Fibroblast of the conjunctiva (primary cell): ENCODE data around the gene NBDY.
A peak's percentile ranks its signal among the peaks of the same experiment; 100 is the strongest.
"Not testable (repeated sequence)": the region's sequence is repeated elsewhere in the genome, so short reads cannot be mapped to it uniquely, and the experiment has no call there.

Experiments used
- DNase-seq: peaks from one replicate; pipeline ENCODE4 v3.0.0-alpha.2; 2010; ENCODE audit warnings: low read depth

NBDY gene

DNA sequence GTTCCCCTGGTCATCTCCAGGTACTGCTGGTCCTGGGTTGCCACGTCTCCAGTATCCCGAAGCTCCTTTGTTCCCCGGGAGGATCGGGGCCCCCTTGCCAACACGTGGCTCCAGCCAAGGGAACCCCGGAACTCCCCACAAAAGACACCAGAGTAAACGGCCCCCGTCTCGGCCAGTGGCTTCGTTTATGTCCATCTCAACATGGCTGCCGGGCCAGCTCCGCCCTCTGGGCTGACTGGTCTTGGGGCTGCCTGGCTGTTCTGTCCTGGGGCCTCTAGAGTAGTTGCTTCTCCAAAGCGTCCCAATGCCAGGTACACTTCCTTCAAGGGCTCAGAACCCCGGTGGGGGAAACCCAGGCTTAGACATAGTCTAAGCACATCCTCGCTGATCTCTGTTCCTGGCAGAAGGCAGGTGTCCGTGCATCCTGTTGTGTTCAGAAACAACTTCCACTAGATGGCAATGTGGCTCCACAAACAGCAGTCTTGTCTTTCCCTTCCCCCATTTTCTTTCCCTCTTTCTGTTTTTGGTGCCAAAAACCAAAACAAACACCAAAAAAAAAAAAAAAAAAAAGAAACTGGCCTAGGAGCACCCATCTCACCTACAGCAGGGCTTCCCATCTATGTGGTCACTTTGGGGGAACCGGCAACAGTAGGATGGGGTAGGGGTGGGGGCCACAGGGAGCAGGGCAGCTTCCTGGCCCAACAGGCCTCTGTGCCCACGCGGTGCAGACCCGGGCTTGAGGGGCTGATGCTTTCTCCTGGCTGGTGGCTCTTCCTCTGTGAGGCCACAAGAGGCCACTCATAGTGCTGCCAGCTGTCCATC, 35.3 kb downstream of the NBDY start:
- peak; percentile 88 for DNase-seq

DNA sequence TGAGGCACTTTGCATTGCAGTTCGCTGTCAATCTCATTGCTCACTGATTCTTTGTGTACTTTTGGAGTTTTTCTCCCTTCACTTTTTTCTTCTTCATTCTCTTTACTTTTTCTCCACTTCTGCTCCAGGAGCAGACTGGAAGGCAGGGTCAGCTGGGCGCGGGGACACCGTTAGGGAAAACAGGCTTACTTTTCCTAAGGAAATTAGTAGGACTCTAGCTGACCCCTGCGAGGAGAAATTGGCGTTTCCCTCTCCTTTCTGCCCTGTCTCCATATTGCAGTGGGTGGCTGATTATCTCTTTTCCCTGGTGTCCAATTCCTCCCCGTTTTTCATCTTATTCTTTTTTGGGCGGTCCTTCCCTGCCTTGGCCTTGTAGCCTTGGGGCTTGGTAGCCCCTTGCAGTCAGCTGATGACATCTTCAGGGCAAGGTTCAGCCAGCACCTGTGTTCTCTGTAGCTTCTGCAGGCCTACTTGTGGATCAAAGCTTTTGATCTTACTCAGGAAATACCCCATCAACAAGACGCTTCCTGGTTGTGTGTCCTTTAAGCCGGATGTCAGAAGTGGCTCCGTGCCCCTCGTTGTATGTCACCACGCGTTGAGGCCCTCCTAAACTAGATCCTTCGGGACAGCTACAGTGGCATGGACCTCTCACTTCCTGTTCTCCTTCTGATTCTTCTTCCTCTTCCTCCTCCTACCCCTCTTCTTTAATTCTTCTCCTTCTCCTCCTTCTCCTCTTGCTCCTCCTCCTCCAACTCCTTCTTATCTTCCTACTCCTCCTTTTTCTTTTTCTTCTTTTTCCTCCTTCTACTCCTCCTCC, 36.1 kb downstream of the NBDY start:
- DNase-seq, result no peak

DNA sequence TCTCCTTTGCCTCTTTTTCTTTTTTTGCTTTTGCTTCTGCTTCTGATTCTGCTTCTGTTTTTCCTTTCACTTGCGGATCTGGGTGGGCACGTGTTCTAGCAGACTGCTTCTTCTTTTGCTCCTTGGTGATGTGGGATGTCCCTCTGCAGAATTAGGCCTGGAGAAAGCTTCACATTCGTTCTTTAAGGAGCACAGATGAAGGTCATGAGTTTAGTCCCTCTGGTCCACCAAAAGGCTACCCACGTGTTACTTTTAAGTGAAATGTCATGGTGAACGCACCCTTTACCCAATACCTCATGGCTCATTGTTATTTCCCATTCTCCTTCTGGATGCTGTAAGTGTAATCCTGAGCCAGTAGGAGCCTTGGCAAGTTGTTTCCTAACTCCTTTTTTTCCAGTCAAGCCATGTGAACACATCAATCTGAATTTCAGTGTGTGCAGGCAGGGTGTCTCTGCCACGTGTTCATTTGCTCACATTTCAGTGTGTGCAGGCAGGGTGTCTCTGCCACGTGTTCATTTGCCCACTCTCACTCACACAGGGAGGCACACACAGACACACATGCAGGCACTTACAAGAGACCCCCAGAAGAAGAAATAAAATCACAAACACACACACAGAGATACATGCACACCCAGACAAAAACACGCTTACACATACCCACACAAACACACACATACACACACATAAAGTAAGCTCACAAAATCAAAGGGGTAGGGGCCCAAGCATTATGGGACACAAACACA, 36.9 kb downstream of the NBDY start:
- DNase-seq, result no peak

DNA sequence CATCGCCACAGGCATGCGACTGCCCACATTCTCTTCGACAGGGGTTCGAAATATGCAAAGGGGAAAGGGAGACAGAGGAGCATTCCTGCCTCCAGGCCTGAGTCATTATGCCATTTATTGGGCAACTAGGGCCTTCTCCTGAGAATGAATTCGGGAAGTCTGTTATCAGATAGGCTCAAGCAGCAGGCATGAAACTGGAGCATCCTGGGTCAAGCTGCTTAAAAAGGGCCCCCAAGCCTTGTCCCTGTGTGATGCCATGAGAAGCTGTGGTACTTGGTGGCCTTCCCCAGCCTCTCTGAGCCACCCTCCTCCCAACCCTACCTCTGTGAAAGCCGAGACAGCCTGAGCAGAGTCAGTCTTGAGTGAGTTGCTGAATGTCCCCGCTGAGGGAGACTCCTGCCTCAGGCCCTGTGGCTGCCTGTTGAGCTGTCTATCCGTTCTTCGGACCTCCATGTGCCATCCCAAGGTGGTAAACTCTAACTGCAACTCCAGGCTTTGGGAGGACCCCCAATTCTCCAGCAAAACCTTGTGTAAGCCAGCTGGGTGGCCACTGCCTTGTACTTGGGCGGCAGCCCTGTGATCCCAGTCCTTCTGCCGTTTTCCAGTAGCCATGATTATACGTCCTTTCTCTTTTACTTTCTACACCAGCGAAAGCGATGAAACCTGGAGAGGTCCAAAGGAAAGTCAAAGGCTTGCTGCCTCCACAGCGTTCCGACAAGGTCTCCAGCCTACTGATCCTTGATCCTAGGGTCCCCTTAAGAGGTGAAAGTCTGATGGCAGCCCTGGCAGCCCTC, 37.7 kb downstream of the NBDY start:
- DNase-seq, result no peak

DNA sequence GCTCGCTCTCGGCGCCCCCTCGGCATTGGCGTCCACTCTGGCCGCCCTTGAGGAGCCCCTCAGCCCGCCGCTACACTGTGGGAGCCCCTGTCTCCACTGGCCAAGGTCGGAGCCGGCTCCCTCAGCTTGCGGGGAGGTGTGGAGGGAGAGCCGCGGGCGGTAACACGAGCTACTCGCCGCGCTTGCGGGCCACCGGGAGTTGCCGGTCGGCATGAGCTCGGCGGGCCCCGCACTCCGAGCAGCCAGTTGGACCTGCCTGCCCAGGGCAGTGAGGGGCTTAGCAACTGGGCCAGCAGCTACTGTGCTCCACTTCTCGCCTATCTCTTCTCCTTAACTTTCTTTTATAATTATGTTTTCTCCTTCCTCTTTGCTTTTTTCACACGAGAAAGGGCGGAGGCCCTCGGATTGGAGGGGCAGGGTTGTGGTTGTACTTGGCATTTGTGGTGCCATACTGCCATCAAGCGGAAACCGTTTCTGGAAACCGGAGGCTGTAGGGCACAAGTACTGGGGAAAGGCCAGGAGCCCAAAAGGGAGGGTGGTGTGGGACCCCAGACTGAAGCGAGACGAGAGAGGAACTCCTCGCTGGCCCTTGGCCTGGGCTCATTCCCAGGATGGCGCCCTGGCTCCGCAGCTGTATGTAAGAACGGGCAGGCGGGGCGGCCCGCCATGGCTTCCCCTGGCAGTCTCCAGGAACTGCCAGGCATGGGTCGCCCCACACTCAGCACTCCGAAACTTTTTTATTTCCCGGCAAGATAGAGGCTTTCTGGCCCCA, 38.5 kb downstream of the NBDY start:
- not testable (repeated sequence) for DNase-seq

DNA sequence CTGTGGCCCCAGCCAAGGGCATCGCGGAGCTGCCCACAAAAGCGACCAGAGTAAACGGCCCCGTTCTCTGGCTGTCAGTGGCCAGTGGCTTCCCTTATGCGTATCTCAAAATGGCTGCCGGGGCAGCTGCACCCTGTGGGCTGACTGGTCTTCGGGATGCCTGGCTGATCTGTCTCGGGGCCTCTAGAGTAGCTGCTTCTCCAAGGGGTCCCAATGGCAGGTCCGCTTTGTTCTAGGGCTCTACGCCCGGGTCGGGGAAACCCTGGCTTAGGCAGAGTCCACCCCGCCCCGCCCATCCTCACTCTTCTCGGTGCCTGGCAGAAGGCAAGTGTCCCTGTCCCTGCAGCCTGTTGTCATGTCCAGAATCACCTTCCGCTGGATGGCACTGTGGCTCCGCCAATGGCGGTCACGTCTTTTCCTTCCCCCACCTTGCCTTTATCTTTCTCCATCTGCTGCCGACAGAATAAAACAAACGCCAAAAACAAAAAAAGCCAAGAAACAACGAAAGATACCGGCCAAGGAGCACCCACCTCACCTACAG, 39.1 kb downstream of the NBDY start:
- not testable (repeated sequence) for DNase-seq

DNA sequence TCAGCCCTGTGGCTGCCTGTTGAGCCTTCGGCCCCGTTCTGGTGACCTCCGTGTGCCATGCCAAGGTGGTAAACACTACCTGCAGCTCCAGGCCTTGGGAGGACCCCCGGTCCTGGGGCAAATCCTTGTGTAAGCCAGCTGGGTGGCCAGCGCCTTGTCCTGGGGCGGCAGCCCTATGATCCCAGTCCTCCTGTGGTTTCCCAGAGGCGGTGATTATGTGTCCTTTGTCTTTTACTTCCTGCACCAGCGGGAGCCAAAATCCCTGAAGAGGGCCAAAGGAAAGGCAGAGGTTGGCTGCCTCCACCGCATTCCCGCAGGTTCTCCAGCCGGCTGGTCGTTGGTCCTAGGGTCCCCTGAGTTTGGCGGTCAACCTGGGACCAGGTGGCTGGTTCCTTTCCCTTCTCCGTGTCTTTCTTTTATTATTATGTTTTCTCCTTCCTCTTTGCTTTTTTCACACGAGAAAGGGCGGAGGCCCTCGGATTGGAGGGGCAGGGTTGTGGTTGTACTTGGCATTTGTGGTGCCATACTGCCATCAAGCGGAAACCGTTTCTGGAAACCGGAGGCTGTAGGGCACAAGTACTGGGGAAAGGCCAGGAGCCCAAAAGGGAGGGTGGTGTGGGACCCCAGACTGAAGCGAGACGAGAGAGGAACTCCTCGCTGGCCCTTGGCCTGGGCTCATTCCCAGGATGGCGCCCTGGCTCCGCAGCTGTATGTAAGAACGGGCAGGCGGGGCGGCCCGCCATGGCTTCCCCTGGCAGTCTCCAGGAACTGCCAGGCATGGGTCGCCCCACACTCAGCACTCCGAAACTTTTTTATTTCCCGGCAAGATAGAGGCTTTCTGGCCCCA, 43.9 kb downstream of the NBDY start:
- DNase-seq, result not testable (repeated sequence)

DNA sequence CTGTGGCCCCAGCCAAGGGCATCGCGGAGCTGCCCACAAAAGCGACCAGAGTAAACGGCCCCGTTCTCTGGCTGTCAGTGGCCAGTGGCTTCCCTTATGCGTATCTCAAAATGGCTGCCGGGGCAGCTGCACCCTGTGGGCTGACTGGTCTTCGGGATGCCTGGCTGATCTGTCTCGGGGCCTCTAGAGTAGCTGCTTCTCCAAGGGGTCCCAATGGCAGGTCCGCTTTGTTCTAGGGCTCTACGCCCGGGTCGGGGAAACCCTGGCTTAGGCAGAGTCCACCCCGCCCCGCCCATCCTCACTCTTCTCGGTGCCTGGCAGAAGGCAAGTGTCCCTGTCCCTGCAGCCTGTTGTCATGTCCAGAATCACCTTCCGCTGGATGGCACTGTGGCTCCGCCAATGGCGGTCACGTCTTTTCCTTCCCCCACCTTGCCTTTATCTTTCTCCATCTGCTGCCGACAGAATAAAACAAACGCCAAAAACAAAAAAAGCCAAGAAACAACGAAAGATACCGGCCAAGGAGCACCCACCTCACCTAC, 44.5 kb downstream of the NBDY start:
- DNase-seq, result not testable (repeated sequence)

DNA sequence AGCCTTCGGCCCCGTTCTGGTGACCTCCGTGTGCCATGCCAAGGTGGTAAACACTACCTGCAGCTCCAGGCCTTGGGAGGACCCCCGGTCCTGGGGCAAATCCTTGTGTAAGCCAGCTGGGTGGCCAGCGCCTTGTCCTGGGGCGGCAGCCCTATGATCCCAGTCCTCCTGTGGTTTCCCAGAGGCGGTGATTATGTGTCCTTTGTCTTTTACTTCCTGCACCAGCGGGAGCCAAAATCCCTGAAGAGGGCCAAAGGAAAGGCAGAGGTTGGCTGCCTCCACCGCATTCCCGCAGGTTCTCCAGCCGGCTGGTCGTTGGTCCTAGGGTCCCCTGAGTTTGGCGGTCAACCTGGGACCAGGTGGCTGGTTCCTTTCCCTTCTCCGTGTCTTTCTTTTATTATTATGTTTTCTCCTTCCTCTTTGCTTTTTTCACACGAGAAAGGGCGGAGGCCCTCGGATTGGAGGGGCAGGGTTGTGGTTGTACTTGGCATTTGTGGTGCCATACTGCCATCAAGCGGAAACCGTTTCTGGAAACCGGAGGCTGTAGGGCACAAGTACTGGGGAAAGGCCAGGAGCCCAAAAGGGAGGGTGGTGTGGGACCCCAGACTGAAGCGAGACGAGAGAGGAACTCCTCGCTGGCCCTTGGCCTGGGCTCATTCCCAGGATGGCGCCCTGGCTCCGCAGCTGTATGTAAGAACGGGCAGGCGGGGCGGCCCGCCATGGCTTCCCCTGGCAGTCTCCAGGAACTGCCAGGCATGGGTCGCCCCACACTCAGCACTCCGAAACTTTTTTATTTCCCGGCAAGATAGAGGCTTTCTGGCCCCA, 49.3 kb downstream of the NBDY start:
- not testable (repeated sequence) for DNase-seq

DNA sequence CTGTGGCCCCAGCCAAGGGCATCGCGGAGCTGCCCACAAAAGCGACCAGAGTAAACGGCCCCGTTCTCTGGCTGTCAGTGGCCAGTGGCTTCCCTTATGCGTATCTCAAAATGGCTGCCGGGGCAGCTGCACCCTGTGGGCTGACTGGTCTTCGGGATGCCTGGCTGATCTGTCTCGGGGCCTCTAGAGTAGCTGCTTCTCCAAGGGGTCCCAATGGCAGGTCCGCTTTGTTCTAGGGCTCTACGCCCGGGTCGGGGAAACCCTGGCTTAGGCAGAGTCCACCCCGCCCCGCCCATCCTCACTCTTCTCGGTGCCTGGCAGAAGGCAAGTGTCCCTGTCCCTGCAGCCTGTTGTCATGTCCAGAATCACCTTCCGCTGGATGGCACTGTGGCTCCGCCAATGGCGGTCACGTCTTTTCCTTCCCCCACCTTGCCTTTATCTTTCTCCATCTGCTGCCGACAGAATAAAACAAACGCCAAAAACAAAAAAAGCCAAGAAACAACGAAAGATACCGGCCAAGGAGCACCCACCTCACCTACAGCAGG, 50.0 kb downstream of the NBDY start:
- DNase-seq, result not testable (repeated sequence)

DNA sequence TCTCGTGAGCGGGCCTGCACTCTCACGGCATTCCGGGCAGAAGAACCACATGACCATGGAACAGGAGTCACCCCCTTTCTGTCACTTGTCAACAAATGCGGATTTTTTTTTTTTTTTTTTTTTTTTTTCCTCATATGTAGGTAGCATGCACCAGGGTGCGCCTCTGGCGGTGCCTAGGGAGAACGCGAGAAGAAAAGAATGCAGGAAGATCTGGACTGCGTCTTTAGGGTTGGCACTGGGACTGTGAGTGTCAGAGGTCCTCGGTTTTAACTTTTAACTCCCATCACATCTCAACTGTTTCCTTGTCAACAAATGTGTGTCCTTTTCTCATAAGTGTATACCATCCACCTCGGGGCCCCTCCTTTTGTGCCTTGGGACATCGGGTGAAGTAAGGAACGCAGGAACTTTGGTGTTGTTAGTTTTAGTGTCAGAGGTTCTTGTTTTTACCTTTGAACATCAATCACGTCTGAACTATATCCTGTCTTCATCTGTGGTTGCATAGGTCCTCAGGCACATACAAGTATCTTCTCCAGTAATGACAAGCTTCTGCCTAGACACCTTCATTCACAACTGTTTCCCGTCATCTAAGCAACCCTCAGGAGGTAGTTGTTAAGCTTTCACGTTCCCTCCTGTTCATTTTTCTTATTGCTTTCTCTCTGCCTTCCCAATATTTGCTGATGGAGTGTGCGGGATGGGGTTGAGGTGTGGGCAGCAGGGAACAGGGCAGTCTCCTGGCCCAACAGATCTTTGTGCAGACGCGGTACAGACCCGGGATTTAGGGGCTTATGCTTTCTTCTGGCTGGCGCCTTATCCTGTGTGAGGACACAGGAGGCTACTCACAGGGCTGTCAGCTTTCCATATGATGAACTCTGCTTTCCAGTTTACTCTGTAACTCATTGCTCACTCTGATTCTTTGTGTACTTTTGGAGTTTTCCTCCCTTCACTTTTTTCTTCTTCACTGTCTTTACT, 51.9 kb downstream of the NBDY start:
- DNase-seq, result not testable (repeated sequence)

DNA sequence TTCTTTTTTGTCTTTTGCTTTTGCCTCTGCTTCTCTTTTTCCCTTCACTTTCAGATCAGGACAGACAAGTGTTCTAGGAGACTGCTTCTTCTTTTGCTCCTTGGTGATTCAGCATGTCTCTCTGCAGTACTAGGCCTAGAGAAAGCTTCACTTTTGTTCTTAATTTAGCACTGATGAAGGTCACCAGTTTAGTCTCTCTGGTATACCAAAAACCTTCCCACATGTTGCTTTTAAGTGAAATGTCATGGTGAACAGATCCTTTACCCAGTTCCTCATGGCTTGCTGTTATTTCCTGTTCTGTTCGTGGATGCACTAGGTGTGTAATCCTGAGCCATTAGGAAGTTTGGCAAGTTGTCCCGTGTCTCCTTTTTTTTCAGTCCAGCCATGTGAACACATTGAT, 53.3 kb downstream of the NBDY start:
- no peak for DNase-seq

DNA sequence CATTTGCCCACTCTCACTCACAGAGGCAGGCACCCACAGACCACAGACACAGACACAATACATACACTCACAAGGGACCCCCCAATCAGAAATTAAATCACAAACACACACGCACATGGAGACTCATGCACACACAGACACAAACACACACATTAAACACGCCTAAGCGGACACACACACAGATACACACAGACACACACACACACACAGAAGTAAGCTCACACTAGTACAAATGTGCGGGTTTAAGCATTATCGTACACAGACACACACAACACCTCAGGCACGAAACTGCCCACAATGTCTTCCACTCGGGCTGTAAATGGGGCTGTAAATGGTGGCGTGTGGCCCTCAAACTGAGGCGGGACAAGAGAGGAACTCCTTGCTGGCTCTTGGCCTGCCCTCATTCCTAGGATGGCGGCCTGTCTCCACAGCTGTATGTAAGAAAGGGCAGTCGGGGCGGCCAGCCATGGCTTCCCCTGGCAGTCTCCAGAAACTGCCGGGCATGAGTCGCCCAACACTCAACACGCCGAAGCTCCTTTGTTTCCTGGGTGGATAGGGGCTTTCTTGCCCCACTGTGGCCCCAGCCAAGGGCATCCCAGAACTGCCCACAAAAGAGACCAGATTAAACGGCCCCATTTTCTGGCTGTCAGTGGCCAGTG, 53.9 kb downstream of the NBDY start:
- no peak for DNase-seq

DNA sequence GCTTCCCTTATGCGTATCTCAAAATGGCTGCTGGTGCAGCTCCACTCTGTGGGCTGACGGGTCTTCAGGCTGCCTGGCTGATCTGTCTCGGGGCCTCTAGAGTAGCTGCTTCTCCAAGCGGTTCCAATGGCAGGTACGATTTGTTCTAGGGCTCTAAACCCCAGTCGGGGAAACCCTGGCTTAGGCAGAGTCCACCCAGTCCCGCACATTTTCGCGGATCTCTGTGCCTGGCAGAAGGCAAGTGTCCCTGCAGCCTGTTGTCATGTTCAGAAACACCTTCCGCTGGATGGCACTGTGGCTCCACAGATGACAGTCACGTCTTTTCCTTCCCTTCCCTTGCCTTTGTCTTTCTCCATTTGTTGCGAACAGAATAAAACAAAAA, 54.4 kb downstream of the NBDY start:
- DNase-seq, result peak; percentile 65

DNA sequence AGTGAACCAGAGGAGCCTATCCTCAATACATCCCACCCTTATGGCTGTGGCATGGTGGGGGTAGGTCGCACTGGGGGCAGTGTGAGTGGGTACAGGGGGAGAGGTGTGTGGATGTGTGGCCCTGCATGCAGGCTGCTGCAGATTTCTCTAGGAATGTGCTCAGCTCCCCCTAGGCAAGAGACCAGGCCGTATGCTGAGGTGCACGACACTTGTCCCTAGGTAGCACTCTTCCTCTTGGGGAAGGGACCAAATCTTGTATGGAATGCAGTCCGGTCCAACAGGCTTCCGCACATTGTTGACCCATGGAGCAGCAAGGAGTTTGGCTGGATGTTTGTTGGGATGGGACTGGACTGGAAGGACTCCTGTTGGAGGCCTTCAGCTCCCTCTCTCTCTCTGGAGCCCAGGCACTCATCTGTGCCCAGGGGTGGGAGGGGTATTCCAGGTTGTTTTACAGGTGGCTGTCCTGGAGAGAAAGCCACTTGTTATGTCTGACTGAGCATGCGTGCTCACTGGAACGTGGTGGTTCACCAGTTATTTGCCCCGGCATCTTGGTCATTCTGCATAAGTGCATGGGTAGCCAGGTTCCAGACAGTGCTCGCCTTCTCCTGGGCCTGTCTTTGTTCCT, 55.1 kb downstream of the NBDY start:
- no peak for DNase-seq

DNA sequence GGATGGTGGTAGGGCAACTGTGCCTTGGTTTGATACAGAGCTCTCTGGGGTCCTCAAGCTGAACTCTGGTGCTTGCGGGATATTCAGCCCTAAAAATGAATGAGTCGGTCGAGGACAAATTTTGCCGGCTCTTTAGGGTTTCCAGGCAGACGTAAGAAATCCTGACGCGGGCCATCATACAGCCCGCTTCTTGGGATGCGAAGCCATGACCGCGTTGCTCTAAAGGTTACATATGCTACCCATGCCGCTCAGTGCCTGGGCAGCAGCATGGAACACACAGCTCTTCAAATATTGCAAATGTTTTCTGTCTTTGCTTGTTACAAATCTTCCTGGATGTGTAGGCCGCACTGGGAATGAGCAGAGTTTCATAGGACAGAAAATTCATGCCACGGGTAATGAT, 55.6 kb downstream of the NBDY start:
- no peak for DNase-seq
